ENCODE data around the gene ADAT1. TPM values are rescaled to one million over a fixed set of nuclear protein-coding genes. Genes with fewer than 3 reads are reported as not detected.

Gene ADAT1
- total RNA-seq, 1 experiment from 2014 or later: 60.2 TPM

GRCh38 chr16:75578725-75579124, 44.4 kb downstream of the ADAT1 start:
- Mint-ChIP-seq H3K27ac (ENCODE audit: low read depth, unreplicated experiment) (no peak overlapping the region), H3K36me3 (ENCODE audit: insufficient read depth, unreplicated experiment) (peaks cover 62% of the 10 kb centered on the region), H3K4me1 (ENCODE audit: insufficient read depth, unreplicated experiment) (no peaks in the 10 kb centered on the region), H3K27me3 (ENCODE audit: insufficient read depth, unreplicated experiment) (no peaks in the 10 kb centered on the region), H3K9me3 (ENCODE audit: unreplicated experiment) (no peaks in the 10 kb centered on the region), H3K4me3 (ENCODE audit: unreplicated experiment) (no peak overlapping the region)
- BruUV-seq (replicated peaks): no TSS peak
- intact Hi-C loops (cut with micrococcal nuclease): no loop called here
- ChIA-PET POLR2A (interaction anchor here (0.6 to 6.6 kb wide), 3 partner anchors 12 to 1290 kb away, joined by 3 to 34 read pairs (median 3); partner anchors contain the start of gene GABARAPL2), CTCF (interaction anchor here (1.0 kb wide), 1 partner anchor 12 kb away, joined by 3 read pairs; no protein-coding TSS in a partner anchor)
- TF ChIP-seq, protein P1, sequence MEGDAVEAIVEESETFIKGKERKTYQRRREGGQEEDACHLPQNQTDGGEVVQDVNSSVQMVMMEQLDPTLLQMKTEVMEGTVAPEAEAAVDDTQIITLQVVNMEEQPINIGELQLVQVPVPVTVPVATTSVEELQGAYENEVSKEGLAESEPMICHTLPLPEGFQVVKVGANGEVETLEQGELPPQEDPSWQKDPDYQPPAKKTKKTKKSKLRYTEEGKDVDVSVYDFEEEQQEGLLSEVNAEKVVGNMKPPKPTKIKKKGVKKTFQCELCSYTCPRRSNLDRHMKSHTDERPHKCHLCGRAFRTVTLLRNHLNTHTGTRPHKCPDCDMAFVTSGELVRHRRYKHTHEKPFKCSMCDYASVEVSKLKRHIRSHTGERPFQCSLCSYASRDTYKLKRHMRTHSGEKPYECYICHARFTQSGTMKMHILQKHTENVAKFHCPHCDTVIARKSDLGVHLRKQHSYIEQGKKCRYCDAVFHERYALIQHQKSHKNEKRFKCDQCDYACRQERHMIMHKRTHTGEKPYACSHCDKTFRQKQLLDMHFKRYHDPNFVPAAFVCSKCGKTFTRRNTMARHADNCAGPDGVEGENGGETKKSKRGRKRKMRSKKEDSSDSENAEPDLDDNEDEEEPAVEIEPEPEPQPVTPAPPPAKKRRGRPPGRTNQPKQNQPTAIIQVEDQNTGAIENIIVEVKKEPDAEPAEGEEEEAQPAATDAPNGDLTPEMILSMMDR (IDR thresholded peaks at IDR 0.05; ENCODE audit: unreplicated experiment): no peak
- no peak for DNase-seq (ENCODE audit: unreplicated experiment)

GRCh38 chr16:75578212-75578611, 44.9 kb downstream of the ADAT1 start:
- TF ChIP-seq, protein P1 (IDR thresholded peaks at IDR 0.05; ENCODE audit: unreplicated experiment): no peak
- Mint-ChIP-seq H3K9me3 (ENCODE audit: unreplicated experiment) (no peaks in the 10 kb centered on the region), H3K27me3 (ENCODE audit: insufficient read depth, unreplicated experiment) (no peaks in the 10 kb centered on the region), H3K4me3 (ENCODE audit: unreplicated experiment) (no peak overlapping the region), H3K36me3 (ENCODE audit: insufficient read depth, unreplicated experiment) (peaks cover 62% of the 10 kb centered on the region), H3K27ac (ENCODE audit: low read depth, unreplicated experiment) (no peak overlapping the region), H3K4me1 (ENCODE audit: insufficient read depth, unreplicated experiment) (no peaks in the 10 kb centered on the region)
- ChIA-PET POLR2A (interaction anchor here (0.6 to 6.6 kb wide), 3 partner anchors 11 to 1290 kb away, joined by 3 to 34 read pairs (median 3); partner anchors contain the start of gene GABARAPL2), CTCF (interaction anchor here (0.6 to 1.0 kb wide), 2 partner anchors 113 to 123 kb away, joined by 3 read pairs; no protein-coding TSS in a partner anchor)
- intact Hi-C loops (cut with micrococcal nuclease): no loop called here
- BruUV-seq (replicated peaks): no TSS peak
- no peak for DNase-seq (ENCODE audit: unreplicated experiment)

DNA sequence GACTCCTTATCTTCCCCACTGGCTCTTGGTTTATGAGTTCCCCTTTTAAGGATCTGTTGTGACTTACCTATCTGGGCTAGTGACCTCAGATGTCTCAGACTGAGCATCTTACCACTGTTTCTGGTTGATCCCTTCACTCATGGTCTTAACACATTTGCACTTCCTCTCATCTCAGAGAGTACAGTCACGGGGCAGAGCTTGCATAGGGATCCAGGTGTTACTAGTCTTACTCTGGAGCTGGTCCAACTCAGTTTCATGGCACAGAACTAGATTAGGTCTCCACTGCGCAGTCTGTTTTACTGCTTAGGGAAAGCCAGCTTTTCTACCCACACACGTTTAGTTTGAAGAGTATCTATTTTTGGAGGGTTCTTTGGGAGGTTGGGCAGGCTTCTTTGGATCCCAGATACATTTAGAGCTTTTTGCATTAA, 46.7 kb downstream of the ADAT1 start:
- H3K4me3 Mint-ChIP-seq (ENCODE audit: unreplicated experiment): no peak overlapping the region
- no peaks in the 10 kb centered on the region for H3K27me3 Mint-ChIP-seq (ENCODE audit: insufficient read depth, unreplicated experiment)
- BruUV-seq (replicated peaks): no TSS peak
- CTCF ChIA-PET: interaction anchor here (0.6 kb wide), 1 partner anchor 59 kb away, joined by 3 read pairs; no protein-coding TSS in a partner anchor
- H3K4me1 Mint-ChIP-seq (ENCODE audit: insufficient read depth, unreplicated experiment): no peaks in the 10 kb centered on the region
- POLR2A ChIA-PET: interaction anchor here (6.6 kb wide), 1 partner anchor 9 kb away, joined by 34 read pairs; the partner anchor contains the start of gene GABARAPL2
- H3K9me3 Mint-ChIP-seq (ENCODE audit: unreplicated experiment): no peaks in the 10 kb centered on the region
- no peak for DNase-seq (ENCODE audit: unreplicated experiment)
- H3K36me3 Mint-ChIP-seq (ENCODE audit: insufficient read depth, unreplicated experiment): peaks cover 81% of the 10 kb centered on the region
- H3K27ac Mint-ChIP-seq (ENCODE audit: low read depth, unreplicated experiment): no peak overlapping the region
- intact Hi-C loops (cut with micrococcal nuclease): no loop called here
- TF ChIP-seq, protein P1 (IDR thresholded peaks at IDR 0.05; ENCODE audit: unreplicated experiment): no peak

- intact Hi-C loops (cut with micrococcal nuclease): no loop called here
- ChIA-PET CTCF (interaction anchor here (0.6 kb wide), 1 partner anchor 58 kb away, joined by 3 read pairs; no protein-coding TSS in a partner anchor), POLR2A (interaction anchor here (6.6 kb wide), 1 partner anchor 9 kb away, joined by 34 read pairs; the partner anchor contains the start of gene GABARAPL2)
- Mint-ChIP-seq H3K4me3 (ENCODE audit: unreplicated experiment) (no peak overlapping the region), H3K4me1 (ENCODE audit: insufficient read depth, unreplicated experiment) (no peaks in the 10 kb centered on the region), H3K27me3 (ENCODE audit: insufficient read depth, unreplicated experiment) (no peaks in the 10 kb centered on the region), H3K27ac (ENCODE audit: low read depth, unreplicated experiment) (no peak overlapping the region), H3K36me3 (ENCODE audit: insufficient read depth, unreplicated experiment) (peaks cover 85% of the 10 kb centered on the region), H3K9me3 (ENCODE audit: unreplicated experiment) (no peaks in the 10 kb centered on the region)
- BruUV-seq (replicated peaks): no TSS peak
- TF ChIP-seq, protein P1 (IDR thresholded peaks at IDR 0.05; ENCODE audit: unreplicated experiment): no peak
- no peak for DNase-seq (ENCODE audit: unreplicated experiment)
These were observed 47.1 kb downstream of the ADAT1 start for GRCh38 chr16:75575958-75576357.
